ENCODE measurements around the gene MAP1B.

GRCh38 chr5:72101828-72102227 is 5.4 kb upstream of the MAP1B start:
- TF ChIP-seq POLR2A (IDR thresholded peaks at IDR 0.05) (no peak), EP300 (IDR thresholded peaks at IDR 0.05) (no peak), CTCF (IDR thresholded peaks at IDR 0.05) (no peak)
